GM12873 (cell line): ENCODE results near the gene RAD18.

Experiments
- TF ChIP-seq, protein P1 (sequence below): IDR thresholded peaks from 2 replicates; pipeline ENCODE4 v1.5.1; 2012; ENCODE audit warnings: low read depth, mild to moderate bottlenecking, moderate library complexity, low read length, control low read depth; ENCODE audit not compliant: insufficient read depth; ENCODE audit errors: missing control alignments

The RAD18 gene

DNA sequence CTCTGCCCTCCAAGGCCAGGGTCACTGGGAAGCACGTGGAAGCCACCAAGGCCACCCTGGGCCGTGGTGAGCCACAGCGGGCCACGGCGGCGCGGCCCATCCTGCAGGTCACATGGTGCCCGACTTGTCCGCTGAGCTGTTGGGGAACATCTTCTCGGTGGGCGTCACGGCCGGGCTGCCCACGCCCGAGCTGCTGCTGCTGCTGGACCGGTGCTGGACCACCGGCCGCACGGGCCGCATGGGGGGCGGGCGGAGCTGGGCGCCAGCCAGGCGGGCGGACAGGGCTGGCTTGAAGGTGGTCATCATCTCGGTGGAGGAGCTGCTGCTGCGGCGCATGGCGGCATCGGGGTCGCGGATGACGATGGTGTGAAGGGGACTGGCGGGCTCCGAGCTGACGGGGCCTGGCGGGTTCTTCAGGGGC is 22.1 kb upstream of the RAD18 start:
- TF ChIP-seq, protein P1, sequence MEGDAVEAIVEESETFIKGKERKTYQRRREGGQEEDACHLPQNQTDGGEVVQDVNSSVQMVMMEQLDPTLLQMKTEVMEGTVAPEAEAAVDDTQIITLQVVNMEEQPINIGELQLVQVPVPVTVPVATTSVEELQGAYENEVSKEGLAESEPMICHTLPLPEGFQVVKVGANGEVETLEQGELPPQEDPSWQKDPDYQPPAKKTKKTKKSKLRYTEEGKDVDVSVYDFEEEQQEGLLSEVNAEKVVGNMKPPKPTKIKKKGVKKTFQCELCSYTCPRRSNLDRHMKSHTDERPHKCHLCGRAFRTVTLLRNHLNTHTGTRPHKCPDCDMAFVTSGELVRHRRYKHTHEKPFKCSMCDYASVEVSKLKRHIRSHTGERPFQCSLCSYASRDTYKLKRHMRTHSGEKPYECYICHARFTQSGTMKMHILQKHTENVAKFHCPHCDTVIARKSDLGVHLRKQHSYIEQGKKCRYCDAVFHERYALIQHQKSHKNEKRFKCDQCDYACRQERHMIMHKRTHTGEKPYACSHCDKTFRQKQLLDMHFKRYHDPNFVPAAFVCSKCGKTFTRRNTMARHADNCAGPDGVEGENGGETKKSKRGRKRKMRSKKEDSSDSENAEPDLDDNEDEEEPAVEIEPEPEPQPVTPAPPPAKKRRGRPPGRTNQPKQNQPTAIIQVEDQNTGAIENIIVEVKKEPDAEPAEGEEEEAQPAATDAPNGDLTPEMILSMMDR: no peak

DNA sequence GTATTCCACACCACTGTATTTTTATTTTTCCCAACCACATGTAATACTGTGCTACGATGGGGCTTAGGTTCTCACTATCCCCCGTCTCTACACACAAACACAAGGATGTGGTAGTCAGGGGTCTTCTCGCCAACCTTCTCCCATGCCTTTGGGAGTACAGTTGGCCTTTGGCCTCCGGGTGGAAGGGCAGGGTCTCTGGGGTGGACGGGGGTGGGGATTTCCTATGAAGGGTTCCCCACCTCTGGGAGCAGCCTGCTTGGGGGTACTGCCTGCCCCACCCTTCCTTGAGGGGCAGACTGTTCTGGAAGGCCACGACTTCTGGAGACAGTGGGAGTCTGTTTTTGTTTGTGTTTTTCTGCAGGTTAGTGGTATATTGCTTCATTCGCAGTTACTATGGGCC is 21.3 kb upstream of the RAD18 start:
- TF ChIP-seq, protein P1: no peak

DNA sequence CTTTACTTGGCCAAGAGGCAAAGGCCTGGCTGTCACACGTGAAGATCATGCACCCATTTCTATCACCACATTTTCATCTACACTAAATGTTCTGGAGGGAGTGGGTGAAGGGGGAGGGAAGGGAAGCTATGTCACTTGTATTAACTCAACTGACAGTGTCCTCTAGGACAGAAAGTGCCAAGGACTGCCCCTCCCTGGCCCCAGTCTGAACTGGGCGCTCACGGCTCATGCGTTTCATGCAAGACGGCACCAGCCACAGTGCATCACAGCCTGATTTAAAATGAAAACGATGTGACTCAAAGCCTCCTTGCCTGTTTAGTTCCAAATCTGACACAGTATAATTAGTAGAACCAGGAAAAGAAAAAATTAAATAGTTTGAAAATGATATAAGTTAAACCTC is 20.8 kb upstream of the RAD18 start:
- TF ChIP-seq, protein P1: no peak

DNA sequence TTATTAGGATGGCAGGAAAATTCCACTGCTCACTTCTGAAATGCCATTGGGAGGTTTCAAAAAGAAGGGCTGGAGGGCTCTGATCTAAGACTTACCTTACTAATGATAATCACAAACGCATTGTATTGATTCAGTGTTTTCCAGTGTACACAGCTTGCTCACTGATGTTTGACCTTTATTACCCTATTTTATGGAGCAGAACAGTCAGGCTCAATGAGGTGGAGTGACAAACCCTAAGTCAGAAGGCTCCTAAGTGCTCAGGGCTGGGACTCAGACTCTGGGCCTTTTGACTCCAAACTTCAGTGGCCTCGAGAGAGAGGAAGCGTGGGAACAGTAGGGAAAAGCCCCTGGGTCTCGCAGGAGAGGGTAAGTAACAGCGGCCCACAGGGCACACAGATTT is 20.3 kb upstream of the RAD18 start:
- TF ChIP-seq, protein P1: no peak

DNA sequence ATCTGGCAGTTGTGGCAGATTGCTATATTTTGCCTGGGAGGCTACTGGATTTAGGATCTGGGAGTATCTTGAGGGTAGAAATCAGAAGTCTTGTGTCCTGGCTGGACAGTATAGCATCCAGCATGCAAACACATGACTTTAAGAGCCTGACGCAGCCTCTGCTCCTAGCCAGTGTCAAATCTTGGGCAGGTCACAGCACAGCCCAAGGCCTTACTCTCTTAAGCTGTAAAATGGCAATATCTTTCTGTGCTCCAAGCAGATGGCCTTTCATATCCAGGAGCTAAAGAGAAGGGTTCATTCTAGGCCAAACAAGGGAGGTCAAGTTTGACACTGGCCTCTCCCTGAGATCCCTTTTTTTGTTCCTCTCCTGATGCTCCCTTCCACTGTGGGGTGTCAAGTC is 19.8 kb upstream of the RAD18 start:
- TF ChIP-seq, protein P1: no peak

DNA sequence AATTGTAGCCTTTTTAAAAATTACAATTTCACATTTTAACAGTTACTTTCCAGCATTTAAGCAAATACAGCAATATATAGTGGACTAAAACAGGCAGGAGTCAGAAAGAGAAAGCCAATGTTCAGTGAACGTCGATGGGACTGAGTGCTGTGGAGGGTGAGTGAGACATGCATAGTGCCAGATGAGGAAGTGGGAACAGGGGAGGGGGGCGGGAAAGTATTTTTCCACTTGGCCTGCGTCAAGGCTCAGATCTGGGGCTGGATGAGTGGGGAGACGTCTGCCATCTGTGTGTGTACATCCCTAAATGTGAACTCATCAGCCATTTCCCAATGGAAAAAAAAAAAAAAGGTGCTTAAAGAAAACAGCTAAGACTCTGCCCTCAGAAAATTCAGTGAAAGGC is 19.2 kb upstream of the RAD18 start:
- TF ChIP-seq, protein P1: no peak

DNA sequence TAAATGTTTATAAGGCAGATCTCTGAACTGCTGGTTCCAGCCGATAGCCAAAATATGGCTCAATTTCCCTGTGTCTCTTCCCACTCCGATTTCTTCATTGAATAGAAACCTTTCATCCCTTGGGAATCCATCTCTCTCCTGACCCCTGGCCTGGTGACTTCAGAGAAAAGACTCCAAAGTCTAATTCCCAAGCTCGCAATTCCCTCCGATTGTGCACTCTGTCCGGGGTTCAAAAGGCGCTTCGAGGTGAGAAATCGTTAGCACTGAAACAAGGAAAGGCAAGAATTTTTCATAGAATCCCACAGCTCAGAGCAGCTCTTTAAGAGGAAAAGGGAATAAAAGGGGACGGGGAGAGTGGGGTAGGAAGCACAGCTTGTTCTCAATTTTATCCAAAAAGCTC is 18.4 kb upstream of the RAD18 start:
- TF ChIP-seq, protein P1: no peak
